Left hindlimb (tissue), 1 donor: ENCODE measurements around the gene DAPL1.

ENCODE experiments used
- DNase-seq: peaks from one replicate; pipeline ENCODE4 v3.0.0-alpha.2; 2018

DAPL1 gene

DNA sequence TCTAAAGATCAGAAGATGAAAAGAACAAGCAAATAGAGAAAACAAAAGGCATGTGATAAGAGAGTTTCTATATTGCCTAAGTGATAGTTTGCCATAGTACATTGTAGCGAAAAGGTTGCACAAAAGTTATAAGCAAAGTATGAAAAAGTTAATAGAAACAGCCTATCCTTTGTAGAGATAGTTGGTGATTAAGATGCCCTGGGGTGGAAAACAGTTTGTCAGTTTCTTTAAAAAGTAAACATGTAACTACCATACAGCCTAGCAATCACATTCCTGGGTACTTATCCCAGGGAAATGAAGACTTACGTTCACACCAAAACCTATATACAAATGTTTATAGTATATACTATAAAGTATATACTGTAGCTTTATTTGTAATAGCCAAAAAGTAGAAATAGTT is 16.9 kb upstream of the DAPL1 start:
- DNase-seq, result no peak

DNA sequence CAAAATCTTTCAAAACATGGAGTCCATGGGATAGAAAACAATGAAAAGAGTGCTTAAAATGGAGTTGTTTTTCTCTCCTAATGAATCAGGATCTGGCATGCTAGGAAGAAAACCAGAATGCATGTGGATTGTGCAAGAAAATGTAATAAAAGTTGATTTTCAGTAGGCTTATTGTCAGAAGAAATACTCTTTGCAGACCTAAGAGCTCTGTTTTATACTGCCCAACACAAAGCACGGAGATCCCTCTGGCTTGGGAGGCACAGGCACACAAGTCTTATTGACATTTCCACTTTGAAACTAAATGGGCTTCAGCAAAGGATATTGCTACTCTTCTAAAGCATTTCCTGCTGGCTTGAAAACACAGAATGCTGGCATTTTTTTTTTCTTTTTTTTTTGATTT is 15.5 kb upstream of the DAPL1 start:
- no peak for DNase-seq

DNA sequence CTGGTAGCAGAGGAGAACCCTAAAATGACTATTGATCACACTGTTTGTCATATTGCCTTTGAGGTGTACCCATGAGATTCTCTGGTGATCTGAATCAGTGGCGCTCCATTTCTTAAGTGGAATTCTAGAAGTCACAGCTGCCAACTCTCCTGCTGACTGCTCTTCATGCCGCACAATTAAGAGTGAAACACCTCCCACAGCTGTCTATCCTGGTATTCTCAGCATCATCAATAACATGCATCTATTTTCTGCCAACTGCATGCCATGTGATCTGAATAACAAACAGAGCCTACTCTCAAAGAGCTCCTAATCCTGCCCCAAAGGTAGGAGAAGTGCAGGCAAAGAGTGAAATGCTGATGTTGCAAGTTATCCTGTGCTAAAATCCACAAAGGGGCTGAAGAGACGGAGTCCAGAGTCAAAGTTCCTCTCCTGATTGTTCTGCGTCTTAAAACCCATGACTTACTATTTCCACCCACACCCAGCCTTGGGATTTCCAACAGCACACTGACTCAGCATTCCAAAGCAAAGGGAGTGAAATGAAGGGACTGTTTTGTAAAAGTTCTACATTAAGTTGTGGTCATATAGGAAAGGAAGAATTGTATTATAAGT is 13.7 kb upstream of the DAPL1 start:
- peak; percentile 53 for DNase-seq

DNA sequence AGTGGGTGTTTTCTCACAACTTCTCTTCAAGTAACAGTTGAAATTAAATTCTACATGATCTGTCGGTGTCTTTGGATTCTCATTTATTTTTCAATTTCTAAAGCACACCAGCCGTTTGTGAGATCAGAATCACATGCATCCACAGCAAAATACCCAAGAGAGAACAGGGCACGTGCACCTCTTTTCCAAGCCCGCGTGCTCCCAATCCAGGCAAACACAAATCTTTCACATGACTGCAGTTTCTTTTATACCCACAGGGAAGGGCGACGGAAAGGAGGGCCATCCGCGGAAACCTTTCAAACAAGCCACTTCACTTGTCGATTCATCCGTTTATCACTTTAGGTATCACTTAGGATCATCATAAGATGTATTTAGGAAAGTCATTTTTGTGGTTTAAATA is 13.0 kb upstream of the DAPL1 start:
- DNase-seq, result no peak

DNA sequence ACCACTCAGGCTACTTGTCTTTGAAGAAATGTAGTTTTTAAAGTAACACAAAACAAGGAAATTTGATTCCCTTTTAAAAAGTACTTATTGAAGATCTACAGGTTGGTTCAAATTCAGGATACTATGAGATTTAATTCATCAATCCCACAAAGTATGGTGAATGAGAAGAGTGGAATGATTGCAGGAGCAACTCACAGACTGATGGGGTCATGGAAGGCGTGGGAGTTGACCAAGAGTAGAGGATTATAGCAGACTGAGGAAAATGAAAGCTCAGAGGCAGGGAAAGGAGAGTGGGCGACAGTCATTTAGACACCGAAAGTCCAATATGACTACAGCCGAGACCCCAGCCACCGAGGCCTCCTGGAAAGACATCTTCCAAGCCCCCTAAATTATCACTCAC is 12.5 kb upstream of the DAPL1 start:
- DNase-seq, result no peak

DNA sequence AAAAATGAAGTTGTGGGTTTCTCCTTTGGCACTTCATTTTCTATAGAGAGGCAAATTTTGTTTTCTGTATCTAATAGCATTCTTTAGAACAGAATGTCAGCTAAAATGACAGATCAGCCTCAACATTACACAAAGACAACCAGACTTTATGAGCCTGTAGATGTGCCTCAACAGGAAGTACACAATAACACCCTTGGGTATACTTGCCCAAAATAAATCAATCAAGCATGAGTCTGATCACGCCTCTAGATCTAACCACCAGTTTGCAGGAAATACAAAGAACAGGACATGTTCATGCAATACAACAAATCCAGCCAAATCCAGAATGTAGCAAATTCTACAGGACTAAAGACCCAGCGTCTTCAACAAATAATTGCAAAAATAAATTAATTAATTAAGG is 11.2 kb upstream of the DAPL1 start:
- DNase-seq, result no peak

DNA sequence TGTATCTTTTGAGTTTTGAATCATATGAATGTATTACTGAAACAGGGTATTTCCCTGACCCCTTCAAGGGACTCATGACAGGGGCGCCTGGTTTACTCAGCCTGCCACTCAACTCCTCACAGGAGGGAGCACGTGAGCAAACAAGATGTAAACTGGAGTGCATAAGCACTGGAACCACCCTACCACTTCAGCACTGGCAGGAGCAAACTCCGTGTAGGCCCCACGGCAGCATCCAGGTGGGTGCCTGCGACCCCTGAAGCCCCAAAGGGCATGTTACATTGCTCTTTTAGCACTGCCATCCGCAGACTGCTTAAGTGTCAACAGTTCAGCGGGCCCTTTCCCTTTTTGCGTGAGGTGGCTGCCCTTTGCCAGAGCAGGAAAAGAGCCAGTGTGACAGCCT is 8.2 kb upstream of the DAPL1 start:
- no peak for DNase-seq

DNA sequence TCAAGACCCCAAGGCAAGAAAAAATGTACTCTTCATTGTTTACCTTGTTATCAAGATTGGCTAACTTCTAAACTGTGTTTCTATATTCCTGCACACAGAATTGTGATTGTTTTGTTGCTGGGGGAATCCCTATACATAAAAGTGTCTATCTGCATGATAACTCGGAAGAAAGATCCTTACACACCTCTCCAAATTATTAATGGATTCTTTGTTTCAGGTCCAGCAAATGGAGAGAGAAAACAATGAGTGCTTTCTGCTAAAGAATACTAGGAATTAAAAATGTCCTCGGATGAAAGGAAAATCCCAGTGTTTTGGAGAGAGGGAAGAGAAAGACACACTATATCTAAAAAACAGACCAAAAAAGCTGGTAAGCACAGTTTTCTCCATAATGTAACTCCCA is 6.2 kb upstream of the DAPL1 start:
- DNase-seq, result no peak

DNA sequence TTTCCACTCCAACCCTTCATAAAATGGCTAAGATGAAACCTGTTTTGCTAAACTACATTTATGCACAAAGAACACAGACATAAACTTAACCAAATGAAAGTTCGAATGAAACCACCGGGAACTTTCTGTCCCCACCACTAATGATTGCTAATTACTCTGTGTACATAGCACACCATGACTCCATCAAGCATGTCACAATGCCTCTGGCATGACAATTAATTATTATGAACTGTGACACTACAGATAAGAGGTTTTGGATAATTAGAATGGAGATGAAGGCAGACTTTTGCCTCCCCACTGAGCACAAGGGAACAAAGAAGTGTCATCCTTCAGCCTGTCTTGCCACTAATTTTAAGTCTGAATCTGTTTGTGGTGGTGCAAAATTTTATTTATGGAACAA is 1.5 kb downstream of the DAPL1 start:
- no peak for DNase-seq

DNA sequence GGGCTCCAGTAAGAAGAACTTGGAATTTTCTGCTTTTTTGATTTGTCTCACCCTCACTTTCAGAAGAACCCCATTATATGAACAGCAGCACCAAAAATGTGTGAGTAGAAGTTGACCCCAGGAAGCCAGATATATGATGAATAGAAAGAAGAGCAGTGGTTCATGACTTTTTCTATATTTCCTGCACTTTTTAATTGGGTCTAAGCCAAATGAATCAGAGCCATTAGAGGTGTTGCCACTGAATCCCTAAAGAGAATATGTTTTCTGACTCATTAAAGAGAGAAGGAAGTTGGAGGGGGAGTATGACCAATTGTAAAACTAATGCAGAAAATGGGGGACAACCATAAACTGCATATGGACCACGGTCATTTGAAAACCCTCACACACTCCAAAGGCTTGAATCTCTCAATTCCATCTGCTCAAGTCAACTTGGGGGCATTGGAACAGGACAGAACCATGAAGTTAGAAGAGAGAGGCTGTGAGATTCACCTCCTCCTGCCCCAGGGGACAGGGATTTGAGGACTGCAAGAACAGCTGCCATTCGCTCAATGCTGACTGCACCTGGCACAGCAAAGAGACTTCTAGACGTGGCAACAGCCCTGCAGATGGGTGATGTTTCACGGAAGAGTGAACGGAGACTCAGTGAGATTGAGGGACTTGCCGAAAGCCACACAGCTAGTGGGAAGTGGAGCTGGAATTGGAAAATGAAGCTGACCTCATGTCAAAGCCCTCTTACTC is 3.0 kb downstream of the DAPL1 start:
- no peak for DNase-seq

DNA sequence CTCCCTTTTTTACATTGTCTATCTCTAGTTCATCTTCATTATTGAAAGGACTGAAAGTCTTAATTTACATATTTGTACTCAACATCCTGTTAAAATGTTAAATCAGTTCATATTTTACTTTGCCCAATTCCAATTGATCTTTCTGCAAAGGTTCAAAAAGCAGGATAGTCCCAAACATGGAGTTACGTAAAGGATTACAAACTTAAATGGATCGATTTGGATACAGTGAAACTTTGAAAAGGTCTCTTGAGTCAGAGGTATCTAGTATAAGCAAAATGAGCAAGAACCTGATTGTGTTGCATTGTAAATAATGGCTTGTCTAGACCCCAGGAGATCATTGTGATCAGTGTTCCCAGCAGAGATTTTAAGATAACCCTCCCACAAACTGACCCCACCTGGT is 4.1 kb downstream of the DAPL1 start:
- DNase-seq, result no peak

DNA sequence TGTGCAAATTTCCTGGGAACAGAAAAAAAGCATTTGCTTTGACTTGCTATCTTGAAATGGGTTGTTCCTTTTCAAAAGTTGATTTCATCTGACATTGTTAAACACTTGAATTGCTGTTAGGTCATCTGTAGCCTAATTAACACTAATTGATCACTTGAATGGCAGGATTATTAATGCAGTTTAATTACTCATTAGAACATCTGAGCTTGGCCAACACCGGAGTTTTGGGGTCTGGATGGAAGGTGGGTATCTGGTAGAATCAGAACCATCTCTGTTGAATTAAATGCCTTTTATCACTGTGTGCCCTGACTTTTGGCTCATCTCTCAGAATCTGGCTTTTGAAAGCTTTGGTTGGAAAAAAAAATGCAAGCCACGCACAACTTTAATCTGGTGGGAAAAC is 8.4 kb downstream of the DAPL1 start:
- no peak for DNase-seq

DNA sequence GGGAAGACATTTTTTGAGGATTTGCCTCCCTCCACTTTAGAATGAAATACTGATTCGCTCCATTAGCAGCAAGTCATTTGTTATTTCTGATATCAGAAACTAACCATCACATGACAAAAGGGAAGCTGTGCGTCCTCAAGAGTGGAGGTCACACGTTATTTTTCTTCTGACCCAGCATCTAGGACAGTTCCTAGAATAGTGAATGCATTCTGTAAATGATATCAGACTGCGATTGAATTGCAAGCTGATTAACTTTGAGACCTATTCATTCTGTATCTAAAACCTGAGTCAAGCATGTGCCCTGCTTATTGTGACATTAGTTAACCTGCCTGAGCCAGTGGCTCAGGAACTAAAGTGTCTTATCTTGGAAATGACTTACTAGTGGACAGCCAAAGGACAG is 10.1 kb downstream of the DAPL1 start:
- no peak for DNase-seq

DNA sequence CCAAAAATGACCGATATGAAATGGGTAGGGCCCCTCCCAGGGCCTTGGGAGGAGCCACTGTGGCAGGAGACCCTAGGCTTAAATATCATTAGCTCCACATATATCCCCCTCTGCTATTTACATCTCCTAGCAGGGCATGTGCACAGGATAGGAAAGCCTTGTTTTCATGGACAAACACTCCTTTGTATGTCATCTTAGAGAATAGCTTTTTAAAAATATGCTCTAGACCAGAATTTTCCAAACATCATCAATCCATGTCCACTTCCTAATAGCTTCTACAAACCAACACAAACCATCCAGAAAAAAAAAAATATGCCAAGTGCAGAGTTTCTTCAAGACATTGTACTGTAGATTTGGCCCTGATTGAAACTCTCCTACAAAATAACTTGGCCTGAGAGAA is 10.8 kb downstream of the DAPL1 start:
- no peak for DNase-seq

DNA sequence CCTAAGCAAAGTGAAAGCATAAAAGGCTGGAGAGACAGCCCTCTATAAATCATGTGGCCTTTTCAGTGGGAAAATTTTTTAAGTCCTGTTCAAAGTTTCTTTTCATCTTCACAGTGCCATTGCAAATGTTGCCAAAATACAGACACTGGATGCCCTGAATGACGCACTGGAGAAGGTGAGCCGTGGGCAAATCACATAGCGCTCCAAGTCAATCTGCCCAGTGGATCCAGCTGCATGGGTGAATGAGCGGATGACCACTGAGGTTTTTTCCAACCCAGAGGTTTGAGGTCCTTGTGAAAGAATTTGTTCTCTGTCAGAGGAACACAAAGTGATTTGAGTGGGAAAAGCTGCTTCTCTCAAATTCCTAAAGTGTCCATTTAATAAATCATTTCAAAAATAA is 11.8 kb downstream of the DAPL1 start:
- DNase-seq, result no peak

DNA sequence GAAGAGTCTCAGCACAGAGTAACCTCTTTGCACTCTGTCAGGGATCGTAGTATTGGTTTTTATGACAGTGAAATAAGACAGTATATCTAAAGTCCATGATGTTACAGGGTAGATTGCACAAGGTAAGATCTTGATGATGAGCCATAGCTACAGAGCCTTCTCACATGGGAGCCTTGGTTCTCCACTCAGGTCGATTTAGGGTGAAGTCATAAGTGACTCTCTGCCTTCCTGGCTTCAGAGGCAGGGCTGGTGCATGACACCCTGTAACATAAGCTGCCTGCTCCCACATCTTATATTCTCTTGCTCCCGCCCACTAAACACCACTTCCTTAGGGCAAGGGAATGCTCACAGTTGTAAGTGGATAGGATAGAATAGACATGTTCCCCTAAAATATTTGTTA is 13.3 kb downstream of the DAPL1 start:
- DNase-seq, result no peak

DNA sequence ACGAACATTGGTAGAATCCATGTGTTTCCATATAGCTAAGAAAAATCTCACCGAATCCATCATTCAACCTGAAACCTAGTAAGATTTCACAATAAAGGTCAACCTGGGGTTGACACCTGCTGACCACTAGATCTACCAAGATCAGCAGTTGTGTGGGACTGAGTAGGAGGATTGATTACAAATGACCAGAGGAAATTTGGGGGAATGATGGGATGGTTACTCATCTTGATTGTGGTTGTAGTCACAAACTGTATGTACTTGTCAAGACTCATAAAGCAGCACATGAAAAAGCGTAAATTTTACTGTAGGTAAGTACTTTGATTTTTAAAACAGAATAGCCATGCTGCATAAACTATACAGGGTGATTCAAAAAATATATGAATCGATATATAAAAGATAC is 14.7 kb downstream of the DAPL1 start:
- DNase-seq, result no peak

DNA sequence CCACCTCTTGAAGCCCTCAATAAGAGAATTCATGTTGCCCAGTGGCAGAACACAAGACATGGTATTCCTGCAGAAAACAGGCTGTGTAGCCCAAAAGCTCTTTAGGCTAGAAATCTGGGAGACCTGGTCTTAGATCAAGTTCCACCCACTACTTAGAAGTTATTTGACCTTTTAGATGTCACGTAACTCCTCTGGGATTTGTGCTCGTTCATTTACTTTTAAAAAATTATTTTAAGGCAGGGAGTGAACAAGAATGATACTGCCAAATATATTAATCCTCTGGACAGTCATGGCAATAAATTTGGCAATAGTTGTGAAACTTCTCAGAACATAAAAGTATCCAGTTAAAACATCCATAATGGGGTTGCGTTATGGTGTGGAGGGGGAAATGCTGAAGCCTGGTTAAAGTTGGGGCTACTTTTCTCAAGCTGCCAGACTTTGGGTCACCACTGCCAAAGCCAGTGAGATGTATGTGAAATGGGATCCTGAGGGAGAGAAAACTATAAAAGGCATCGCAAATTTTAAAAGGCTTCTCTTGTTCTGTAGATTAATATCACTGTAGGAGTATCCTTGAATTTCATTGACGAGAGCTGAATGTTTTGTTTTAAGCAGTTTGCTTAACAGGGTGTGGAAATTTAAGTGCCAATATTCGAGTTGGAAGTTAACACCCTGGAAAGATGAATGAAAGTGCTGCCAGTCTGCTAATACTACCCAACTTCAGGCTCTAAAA is 15.8 kb downstream of the DAPL1 start:
- no peak for DNase-seq

DNA sequence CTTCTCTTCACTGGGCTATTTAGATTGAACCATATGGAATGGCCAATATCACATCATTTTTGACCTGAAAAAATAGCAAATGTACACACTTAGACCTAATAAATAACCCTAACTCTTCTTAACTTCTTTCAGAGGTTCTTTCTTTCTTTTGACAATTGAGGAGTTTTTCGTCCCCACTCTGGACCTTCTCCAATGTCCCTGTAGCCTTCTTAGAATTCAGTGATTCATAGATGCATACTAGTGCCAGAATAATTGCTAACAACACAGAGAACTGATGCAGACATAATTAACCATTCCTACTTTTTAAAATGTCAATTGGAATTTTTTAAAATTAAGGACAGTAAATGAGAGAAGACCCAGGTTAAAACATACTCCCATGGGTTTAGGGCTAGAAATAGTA is 20.0 kb downstream of the DAPL1 start:
- no peak for DNase-seq

DNA sequence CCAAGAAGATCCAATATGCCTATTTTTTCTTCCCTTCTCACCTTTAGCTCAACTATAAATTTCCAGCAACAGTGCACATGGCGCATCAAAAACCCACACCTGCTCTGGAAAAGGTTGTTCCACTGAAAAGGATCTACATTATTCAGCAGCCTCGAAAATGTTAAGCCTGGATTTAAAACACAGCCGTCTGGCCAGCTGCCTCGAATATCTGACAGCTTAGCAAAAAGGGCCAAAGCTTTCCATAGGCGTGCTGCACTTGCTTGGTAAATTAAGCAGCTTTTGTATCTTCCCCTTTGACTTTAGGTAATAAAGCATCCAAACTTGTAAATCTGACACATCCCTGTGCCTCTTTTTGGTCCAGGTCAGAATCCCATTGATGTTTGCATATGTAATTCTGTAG is 20.5 kb downstream of the DAPL1 start:
- DNase-seq, result no peak

DNA sequence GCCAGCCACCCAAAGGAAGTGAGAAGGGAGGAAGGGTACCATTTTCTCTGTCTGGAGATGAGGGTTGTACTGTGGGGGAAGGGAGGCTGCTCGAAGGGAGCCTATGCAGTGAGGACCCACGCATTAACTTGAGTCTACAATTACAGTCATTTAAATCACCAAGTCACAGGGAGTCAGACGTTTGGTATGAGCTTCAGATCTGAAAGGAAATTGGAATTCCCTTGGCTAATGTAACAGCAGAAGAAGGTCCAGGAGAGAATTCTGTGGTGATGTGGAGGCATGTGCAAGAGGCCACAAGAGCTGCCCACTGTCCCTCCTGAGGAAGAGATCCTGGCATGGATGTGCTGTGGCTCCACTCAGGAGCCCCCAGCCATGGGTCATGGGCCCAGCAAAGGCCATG is 22.5 kb downstream of the DAPL1 start:
- no peak for DNase-seq

DNA sequence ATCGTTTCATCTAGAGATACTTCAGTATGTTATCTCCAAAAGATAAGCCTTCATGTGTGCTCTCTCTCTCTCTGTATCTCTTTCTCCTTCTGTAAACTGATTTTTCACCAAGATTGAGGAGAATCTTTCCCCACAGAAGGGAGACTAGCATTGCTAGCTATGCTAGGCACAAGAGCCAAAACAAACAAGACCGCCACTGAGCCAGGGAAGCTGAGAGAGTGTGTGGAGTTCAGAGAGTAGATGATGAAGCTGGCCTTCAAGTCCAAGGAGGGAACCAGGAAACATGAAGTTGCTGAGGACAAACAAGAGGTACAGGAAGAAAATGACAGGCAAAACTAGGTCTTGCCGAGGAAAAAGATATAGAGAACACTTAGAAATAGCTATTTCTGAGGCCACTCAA is 23.4 kb downstream of the DAPL1 start:
- no peak for DNase-seq

DNA sequence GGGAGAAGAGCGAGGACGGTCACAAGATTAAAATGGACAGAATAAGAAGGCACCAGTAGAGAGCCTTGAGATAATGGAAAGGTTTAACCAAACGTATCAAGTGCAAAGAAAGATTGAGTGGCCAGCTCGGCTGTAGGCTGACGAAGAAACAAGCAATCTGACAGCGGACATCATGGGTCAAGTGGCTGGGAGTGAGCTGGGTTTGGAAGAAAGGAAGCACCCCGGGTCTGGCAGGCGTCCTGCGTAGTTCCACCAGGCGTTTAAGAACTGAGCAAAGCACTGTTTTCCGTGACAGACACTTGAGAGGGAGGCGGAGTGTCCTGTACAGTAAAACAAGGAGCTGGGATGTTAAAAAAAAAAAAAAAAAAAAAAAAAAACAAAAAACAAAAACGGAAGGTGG is 27.1 kb downstream of the DAPL1 start:
- no peak for DNase-seq

DNA sequence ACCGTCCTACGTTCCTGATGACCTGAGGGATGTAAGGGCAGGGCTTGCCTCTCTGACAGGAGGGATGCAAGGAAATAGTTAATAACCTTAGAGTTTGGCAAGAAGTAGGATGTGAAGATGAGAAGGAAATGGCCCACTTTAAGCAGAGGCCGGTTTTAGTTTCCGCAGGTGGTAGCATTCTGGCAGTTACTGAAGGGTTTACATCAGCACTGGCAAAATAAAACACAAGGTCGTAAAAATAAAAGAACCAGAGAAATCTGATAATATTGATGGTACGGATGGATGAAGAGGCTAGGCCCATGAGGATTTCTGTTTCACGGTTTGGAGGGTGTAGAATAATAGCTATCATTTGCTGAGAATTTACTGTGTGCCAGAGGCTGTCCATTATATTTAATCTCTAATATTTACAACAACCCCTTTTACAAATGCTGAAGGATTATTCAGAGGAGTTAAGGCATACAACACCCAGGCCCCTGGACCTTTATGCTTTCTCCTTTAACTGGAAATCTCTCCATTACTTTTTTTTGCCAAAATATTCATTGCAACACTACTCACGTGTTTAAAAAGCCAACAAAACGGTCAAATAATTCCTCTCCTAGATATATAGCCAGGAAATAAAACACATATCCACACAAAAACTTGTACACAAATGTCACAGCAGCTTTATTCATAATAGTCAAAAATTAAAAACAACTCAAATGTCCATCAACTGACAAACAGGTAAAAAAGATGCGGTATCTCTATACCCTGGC is 28.5 kb downstream of the DAPL1 start:
- no peak for DNase-seq
